Tongue (tissue), 2 donors: ENCODE results near the gene MACROD2. TPM values are rescaled to one million over a fixed set of nuclear protein-coding genes. Genes with fewer than 3 reads are reported as not detected.
"Not testable (repeated sequence)": the region's sequence is repeated elsewhere in the genome, so short reads cannot be mapped to it uniquely, and the experiment has no call there.

Experiments
- DNase-seq: peaks from one replicate; pipeline ENCODE4 v3.0.0-alpha.2; 2015
- total RNA-seq: library from RNA; depleted of rRNA; stranded (reverse); fragments of >200 nt; gene quantifications from one replicate; pipeline ENCODE4 v1.2.3, GENCODE V29; 2014

The MACROD2 gene
- total RNA-seq, 1 donor from 2014 or later = 5.0 TPM

- DNase-seq = peak; percentile 3
Observed at GRCh38 chr20:15179381-15179780, 1184.1 kb downstream of the MACROD2 start.

- DNase-seq = no peak
Observed at GRCh38 chr20:15179781-15180180, 1184.5 kb downstream of the MACROD2 start.

GRCh38 chr20:15185322-15185721 is 1190.0 kb downstream of the MACROD2 start:
- no peak for DNase-seq

- DNase-seq = no peak
Observed at GRCh38 chr20:15185913-15186312, 1190.6 kb downstream of the MACROD2 start.

- no peak for DNase-seq
Observed at GRCh38 chr20:15187612-15188011, 1192.3 kb downstream of the MACROD2 start.

- DNase-seq = no peak
Observed at GRCh38 chr20:15188415-15188814, 1193.1 kb downstream of the MACROD2 start.

GRCh38 chr20:15191082-15191723 is 1195.9 kb downstream of the MACROD2 start:
- no peak for DNase-seq

GRCh38 chr20:15195378-15195777 is 1200.1 kb downstream of the MACROD2 start:
- DNase-seq = no peak

GRCh38 chr20:15196547-15197255 is 1201.4 kb downstream of the MACROD2 start:
- no peak for DNase-seq

GRCh38 chr20:15198017-15198416 is 1202.7 kb downstream of the MACROD2 start:
- not testable (repeated sequence) for DNase-seq

GRCh38 chr20:15199698-15200097 is 1204.4 kb downstream of the MACROD2 start:
- no peak for DNase-seq

- DNase-seq = no peak
Observed at GRCh38 chr20:15200147-15200565, 1204.8 kb downstream of the MACROD2 start.

GRCh38 chr20:15201602-15202001 is 1206.3 kb downstream of the MACROD2 start:
- DNase-seq = no peak

GRCh38 chr20:15204234-15204633 is 1208.9 kb downstream of the MACROD2 start:
- DNase-seq = no peak

- DNase-seq = no peak
Observed at GRCh38 chr20:15205028-15205427, 1209.7 kb downstream of the MACROD2 start.

- DNase-seq = no peak
Observed at GRCh38 chr20:15205719-15206118, 1210.4 kb downstream of the MACROD2 start.

- DNase-seq = no peak
Observed at GRCh38 chr20:15209537-15209936, 1214.2 kb downstream of the MACROD2 start.

- no peak for DNase-seq
Observed at GRCh38 chr20:15214051-15214450, 1218.7 kb downstream of the MACROD2 start.

GRCh38 chr20:15220009-15220656 is 1224.8 kb downstream of the MACROD2 start:
- DNase-seq = no peak

GRCh38 chr20:15220778-15221565 is 1225.7 kb downstream of the MACROD2 start:
- peak; percentile 3 for DNase-seq

GRCh38 chr20:15222502-15223330 is 1227.4 kb downstream of the MACROD2 start:
- DNase-seq = no peak

GRCh38 chr20:15224199-15224598 is 1228.9 kb downstream of the MACROD2 start:
- DNase-seq = no peak
